ENCODE results near the gene BUD23. TPM values are rescaled to one million over a fixed set of nuclear protein-coding genes. Genes with fewer than 3 reads are reported as not detected.

Gene BUD23
- total RNA-seq, 1 donor from 2014 or later, result 133 TPM

DNA sequence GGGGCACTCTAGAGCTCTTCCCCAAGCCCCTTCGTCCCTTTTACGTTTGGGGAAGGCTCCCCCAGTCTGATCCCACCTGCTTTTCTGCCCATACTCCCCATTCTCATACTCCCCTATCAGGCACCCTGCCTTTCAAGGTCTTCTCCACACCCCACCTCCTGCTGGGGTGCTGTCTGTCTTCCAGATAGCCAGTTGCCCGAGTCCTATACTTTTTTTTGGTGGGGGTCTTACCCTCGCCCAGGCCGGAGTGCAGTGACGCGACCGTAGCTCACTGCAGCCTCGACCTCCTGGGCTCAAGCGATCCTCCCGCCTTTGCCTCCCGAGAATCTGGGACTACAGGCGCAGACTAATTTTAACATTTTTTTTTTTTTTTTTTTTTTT lies 56.0 kb downstream of the BUD23 start:
- Mint-ChIP-seq H3K9me3 (no peaks in the 10 kb centered on the region), H3K4me3 (peak overlapping the region; percentile 96), H3K36me3 (ENCODE audit: low read depth) (peaks cover 3% of the 10 kb centered on the region), H3K4me1 (peaks cover 11% of the 10 kb centered on the region), H3K27ac (peak overlapping the region; percentile 83), H3K27me3 (peaks cover 3% of the 10 kb centered on the region)
- no peak for DNase-seq
- intact Hi-C loops (cut with micrococcal nuclease), result loop anchor here (2.0 kb wide), 1 partner anchor 111 kb away; no protein-coding TSS in a partner anchor

DNA sequence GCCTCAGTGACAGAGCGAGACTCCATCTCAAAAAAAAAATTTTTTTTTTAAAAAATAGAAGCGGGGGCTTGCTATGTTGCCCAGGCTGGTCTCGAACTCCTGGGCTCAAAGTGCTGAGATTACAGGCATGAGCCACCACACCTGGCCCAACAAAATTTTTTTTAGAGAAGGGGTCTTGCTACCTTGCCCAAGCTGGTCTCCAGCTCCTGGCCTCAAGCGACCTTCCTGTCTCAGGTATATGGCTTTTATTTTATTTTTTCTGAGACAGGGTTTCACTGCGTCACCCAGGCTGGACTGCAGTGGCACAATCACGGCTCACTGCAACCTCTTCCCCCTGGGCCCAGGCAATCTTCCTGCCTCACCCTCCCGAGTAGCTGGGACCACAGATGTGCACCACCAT lies 56.8 kb downstream of the BUD23 start:
- intact Hi-C loops (cut with micrococcal nuclease), result no loop called here

DNA sequence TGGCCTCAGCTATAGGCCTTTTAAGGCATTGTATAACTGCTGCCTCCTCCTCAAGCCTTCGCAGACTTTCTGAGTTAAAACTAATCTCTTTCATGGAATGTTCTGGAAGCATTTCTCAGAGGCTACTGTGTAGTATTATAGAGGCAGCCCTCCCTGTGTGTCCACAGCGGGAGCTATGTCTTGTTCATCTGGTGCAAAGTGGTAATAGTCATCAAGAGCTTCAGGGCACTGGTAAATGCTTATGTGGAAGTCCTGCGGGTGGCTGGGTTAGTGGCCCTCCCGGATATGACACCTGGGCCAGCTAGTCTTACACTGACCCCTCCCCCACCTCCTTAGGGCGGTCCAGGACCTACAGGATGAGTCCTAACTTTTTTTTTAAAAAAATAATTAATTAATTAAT lies 57.4 kb downstream of the BUD23 start:
- Mint-ChIP-seq H3K27ac (no peak overlapping the region), H3K27me3 (peaks cover 3% of the 10 kb centered on the region), H3K4me1 (peaks cover 8% of the 10 kb centered on the region), H3K9me3 (no peaks in the 10 kb centered on the region), H3K36me3 (ENCODE audit: low read depth) (peaks cover 3% of the 10 kb centered on the region), H3K4me3 (no peak overlapping the region)
- intact Hi-C loops (cut with micrococcal nuclease), result no loop called here
- no peak for DNase-seq

More for the DNA sequence above, 56.8 kb downstream of the BUD23 start:
- Mint-ChIP-seq H3K4me1 (peaks cover 8% of the 10 kb centered on the region), H3K36me3 (ENCODE audit: low read depth) (peaks cover 3% of the 10 kb centered on the region), H3K4me3 (no peak overlapping the region), H3K27me3 (peaks cover 3% of the 10 kb centered on the region), H3K27ac (no peak overlapping the region), H3K9me3 (no peaks in the 10 kb centered on the region)
- no peak for DNase-seq

DNA sequence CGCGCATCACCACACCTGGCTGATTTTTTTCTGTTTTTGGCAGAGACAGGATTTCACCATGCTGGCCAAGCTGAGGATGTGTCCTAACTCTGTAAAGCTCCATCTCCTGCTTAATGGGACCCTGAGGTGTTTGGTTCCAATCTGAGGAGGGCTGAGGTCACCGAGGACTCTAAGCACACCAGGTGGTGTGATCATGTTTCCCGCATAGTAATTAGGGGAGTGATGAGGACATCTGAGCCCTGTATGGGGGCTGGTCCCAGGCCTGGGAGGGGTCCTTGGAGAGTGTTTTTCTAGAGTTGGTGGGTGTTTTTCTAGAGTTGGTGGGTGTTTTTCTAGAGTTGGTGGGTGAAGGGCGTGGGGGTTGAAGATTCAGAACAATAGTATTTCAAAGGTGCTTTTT lies 58.2 kb downstream of the BUD23 start:
- Mint-ChIP-seq H3K27me3 (peaks cover 3% of the 10 kb centered on the region), H3K27ac (no peak overlapping the region), H3K4me1 (peaks cover 6% of the 10 kb centered on the region), H3K9me3 (no peaks in the 10 kb centered on the region), H3K36me3 (ENCODE audit: low read depth) (no peaks in the 10 kb centered on the region), H3K4me3 (no peak overlapping the region)
- intact Hi-C loops (cut with micrococcal nuclease), result no loop called here
- DNase-seq, result no peak

DNA sequence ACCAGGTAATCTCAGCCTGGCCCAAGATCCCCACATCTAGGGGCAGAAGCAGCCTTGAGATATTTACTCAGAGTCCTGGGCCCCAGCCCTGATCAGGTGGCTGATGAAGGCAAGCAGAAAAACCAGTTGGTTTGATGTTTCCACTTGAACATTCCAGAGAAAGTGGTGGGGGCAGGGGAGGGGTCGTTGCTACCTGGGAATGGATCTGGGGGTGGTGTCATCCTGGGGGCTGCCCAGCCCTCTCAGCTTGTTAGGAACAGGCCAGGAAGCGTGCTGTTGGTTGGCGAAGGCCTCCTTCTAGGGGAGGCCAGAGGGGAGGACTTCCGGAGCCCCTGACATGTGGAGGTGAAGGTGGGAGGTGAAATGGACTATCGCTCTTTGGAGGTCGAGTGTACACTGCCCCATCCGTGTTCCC lies 58.9 kb downstream of the BUD23 start:
- intact Hi-C loops (cut with micrococcal nuclease), result no loop called here

DNA sequence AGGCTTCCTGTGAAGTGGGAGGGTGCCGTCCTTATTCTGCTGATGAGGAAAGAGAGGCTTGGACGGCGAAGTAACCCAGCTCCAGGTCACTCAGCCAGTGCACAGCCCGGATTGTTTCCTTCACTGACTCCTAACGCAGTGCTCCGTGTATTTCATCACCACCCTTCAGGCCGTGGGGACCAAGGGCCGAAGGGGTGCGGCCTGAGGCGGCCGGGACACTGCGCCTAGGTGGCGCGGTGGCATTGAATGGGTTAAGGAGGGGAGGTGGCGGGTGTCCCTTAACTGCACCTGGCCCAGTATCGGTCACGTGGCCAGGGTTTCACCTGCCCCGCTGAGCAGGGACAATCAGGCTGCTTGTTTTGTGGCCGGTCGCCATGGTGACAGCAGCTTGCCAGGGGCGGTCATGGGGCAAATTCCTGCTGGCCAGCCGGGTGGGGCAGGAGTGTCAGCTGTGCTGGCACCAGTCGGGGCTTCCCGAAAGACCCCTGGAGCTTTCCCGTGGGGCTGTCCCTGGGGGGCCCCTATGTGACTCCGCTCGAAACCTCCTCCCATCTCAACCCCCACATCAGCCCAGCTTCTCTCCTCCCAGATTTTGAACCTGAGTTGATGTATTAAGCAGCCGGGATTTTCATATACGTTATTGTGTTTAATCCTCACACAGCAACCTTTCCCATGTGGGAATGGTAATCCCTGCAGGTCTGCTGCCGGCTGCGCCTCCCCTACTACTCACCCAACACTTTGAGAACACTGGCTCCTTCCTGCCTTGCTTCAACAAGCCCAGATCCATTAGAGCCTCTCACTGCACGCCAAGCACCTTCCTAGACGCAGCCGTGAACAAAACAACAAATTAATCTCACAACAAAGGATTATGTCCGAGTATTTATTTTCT lies 59.6 kb downstream of the BUD23 start:
- no peak for DNase-seq
- Mint-ChIP-seq H3K27me3 (peaks cover 3% of the 10 kb centered on the region), H3K27ac (no peak overlapping the region)

More for the DNA sequence above, 58.9 kb downstream of the BUD23 start:
- H3K4me1 Mint-ChIP-seq, result peaks cover 6% of the 10 kb centered on the region
- peaks cover 3% of the 10 kb centered on the region for H3K27me3 Mint-ChIP-seq
- H3K4me3 Mint-ChIP-seq, result no peak overlapping the region
- no peak overlapping the region for H3K27ac Mint-ChIP-seq
- no peak for DNase-seq
- no peaks in the 10 kb centered on the region for H3K36me3 Mint-ChIP-seq (ENCODE audit: low read depth)
- no peaks in the 10 kb centered on the region for H3K9me3 Mint-ChIP-seq

DNA sequence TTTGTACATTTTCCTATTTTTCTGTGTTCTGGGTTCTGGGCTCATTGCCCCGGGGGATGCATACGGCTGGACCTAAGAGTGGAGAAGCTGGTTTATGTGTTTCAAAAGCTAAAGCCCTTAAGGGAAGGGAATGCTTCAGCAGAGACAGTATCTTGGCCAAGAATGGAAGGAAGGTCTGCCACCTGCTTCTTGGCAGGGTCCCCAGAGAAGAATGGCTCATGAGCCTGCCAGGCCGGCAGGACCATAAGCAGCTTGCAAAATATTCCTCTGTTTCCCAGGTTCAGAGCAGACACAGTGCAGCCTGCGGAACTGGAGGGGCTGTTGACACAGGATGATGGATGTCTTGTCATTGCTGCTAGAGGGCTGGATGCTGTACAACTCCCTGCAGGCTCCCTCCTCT lies 63.0 kb downstream of the BUD23 start:
- H3K4me1 Mint-ChIP-seq, result no peaks in the 10 kb centered on the region
- no peak for DNase-seq
- no peaks in the 10 kb centered on the region for H3K9me3 Mint-ChIP-seq
- H3K27ac Mint-ChIP-seq, result no peak overlapping the region
- H3K27me3 Mint-ChIP-seq, result peaks cover 5% of the 10 kb centered on the region
- no peak overlapping the region for H3K4me3 Mint-ChIP-seq
- intact Hi-C loops (cut with micrococcal nuclease), result no loop called here
- no peaks in the 10 kb centered on the region for H3K36me3 Mint-ChIP-seq (ENCODE audit: low read depth)

More for the DNA sequence above, 59.6 kb downstream of the BUD23 start:
- Mint-ChIP-seq H3K9me3 (no peaks in the 10 kb centered on the region), H3K4me1 (peaks cover 4% of the 10 kb centered on the region), H3K4me3 (no peak overlapping the region), H3K36me3 (ENCODE audit: low read depth) (no peaks in the 10 kb centered on the region)
- intact Hi-C loops (cut with micrococcal nuclease), result no loop called here

Other genes starting within 250 kb of the BUD23 start
- 0.50 and 0.75 TPM in 2 replicates for gene FZD9, start 249.8 kb upstream of the BUD23 start, total RNA-seq
- gene BAZ1B, start 161.3 kb upstream of the BUD23 start, total RNA-seq, result 110 and 112 TPM in 2 replicates
- 73.8 and 75.9 TPM in 2 replicates for gene BCL7B, start 125.9 kb upstream of the BUD23 start, total RNA-seq
- 41.4 and 49.1 TPM in 2 replicates for gene TBL2, start 105.0 kb upstream of the BUD23 start, total RNA-seq
- not detected in 2 replicates for gene MLXIPL, start 59.1 kb upstream of the BUD23 start, total RNA-seq
- gene VPS37D, start 15.8 kb upstream of the BUD23 start, total RNA-seq, result 0.40 and 0.47 TPM in 2 replicates
- 9.4 and 10.9 TPM in 2 replicates for gene DNAJC30, start 144 bp upstream of the BUD23 start, total RNA-seq
- 19.0 and 19.4 TPM in 2 replicates for gene STX1A, start 36.1 kb downstream of the BUD23 start, total RNA-seq
- gene ABHD11, start 55.2 kb downstream of the BUD23 start, total RNA-seq, result 20.8 and 23.0 TPM in 2 replicates
- not detected in 2 replicates for gene CLDN3, start 86.7 kb downstream of the BUD23 start, total RNA-seq
- not detected in 2 replicates for gene CLDN4, start 147.4 kb downstream of the BUD23 start, total RNA-seq
- 1.3 and 1.9 TPM in 2 replicates for gene METTL27, start 158.9 kb downstream of the BUD23 start, total RNA-seq
- gene TMEM270, start 177.6 kb downstream of the BUD23 start, total RNA-seq, result not detected in 2 replicates

All from activated CD4-positive, alpha-beta T cell treated with anti-CD3 and anti-CD28 coated beads, Interleukin-2, amount 10 ng/mL, durations not matched to agents 24 days and 14 days (primary cell).